GM12878 (cell line): ENCODE results near the gene CLSTN2. TPM values are rescaled to one million over a fixed set of nuclear protein-coding genes. Genes with fewer than 3 reads are reported as not detected.

Source experiments
- ATAC-seq: fragments of 200-7000 bp; cut with Tn5 transposase; 3 replicates; pipeline ENCODE4 v1.9.1; 2020; ENCODE audit warnings: mild to moderate bottlenecking, moderate library complexity
- BruUV-seq: library from RNA; stranded (reverse); fragments of 400-500 nt; replicated peaks from 2 replicates; lab custom pipeline; 2021; lab: Mats Ljungman, UMichigan
- CTCF ChIA-PET: fragments of 300-600 bp; sonication (Branson Sonifier 250); formaldehyde crosslinking; extraction: SDS; loops from one replicate; lab custom pipeline; 2021; ENCODE audit warnings: inconsistent platforms; lab: Yijun Ruan, JAX
- POLR2A ChIA-PET: fragments of 350-600 bp; formaldehyde crosslinking; extraction: SDS; loops from one replicate; lab custom pipeline; 2021; ENCODE audit warnings: inconsistent platforms; lab: Charles Lee
- RAD21 ChIA-PET: fragments of 300-600 bp; sonication (Branson Sonifier 250); formaldehyde crosslinking; loops from one replicate; lab custom pipeline; 2023; ENCODE audit warnings: antibody characterized with exemption; ENCODE audit not compliant: unreplicated experiment; lab: Charles Lee
- SMC1A ChIA-PET: fragments of 300-600 bp; sonication (Branson Sonifier 250); formaldehyde crosslinking; loops from one replicate; lab custom pipeline; 2023; ENCODE audit not compliant: unreplicated experiment, uncharacterized antibody; lab: Charles Lee
- DNase-seq: peaks from one replicate; pipeline ENCODE4 v3.0.0-alpha.2; 2011; ENCODE audit warnings: low read depth, low spot score
- FAIRE-seq: peaks from 3 replicates; lab custom pipeline; 2011; peaks lifted over from hg19 to GRCh38; lab: Jason Lieb, UNC
- H2AFZ ChIP-seq: 2 replicates; pipeline ENCODE4 v1.6.0; 2011; ENCODE audit warnings: low read depth, low read length, control low read depth; ENCODE audit not compliant: control insufficient read depth
- H3K27ac ChIP-seq: 2 replicates; pipeline ENCODE4 v1.5.1; 2011; ENCODE audit warnings: control low read depth; ENCODE audit not compliant: control insufficient read depth, insufficient read depth
- H3K27me3 ChIP-seq, 2 experiments: replicated peaks in 1 of 2; 2 replicates each; pipeline versions ENCODE4 v1.6.0 to v1.6.1; 2011; ENCODE audit warnings: low read length in 1 of 2; ENCODE audit not compliant: control insufficient read depth in 2 of 2, insufficient read depth in 2 of 2
- H3K36me3 ChIP-seq, 2 experiments: 2 replicates each; pipeline ENCODE4 v1.5.1; 2011; ENCODE audit warnings: low read length in 1 of 2; ENCODE audit not compliant: control insufficient read depth in 2 of 2, insufficient read depth in 2 of 2
- H3K4me1 ChIP-seq: 2 replicates; pipeline ENCODE4 v1.6.1; 2011; ENCODE audit warnings: mild to moderate bottlenecking, low read length, moderate library complexity, mixed read lengths; ENCODE audit not compliant: control insufficient read depth, insufficient read depth
- H3K4me2 ChIP-seq: 2 replicates; pipeline ENCODE4 v1.6.0; 2011; ENCODE audit warnings: control low read depth; ENCODE audit not compliant: control insufficient read depth, insufficient read depth
- H3K4me3 ChIP-seq: fragments of 200-600 bp; sonication (generic); 2 replicates; pipeline ENCODE4 v1.5.1; 2016
- H3K79me2 ChIP-seq: 2 replicates; pipeline ENCODE4 v1.6.0; 2011; ENCODE audit warnings: low read length; ENCODE audit not compliant: control insufficient read depth, insufficient read depth
- H3K9ac ChIP-seq: 2 replicates; pipeline ENCODE4 v1.8.0; 2011; ENCODE audit warnings: low read length, control low read depth, mixed read lengths; ENCODE audit not compliant: control insufficient read depth, insufficient read depth
- H3K9me3 ChIP-seq: replicated peaks from 3 replicates; pipeline ENCODE4 v1.5.1; 2011; ENCODE audit warnings: mild to moderate bottlenecking, low read length; ENCODE audit not compliant: control insufficient read depth, insufficient read depth
- H4K20me1 ChIP-seq: 2 replicates; pipeline ENCODE4 v1.6.0; 2011; ENCODE audit not compliant: control insufficient read depth, insufficient read depth
- ASH2L ChIP-seq: fragments of 300-600, 200-600 bp; sonication (generic); IDR thresholded peaks from 2 replicates; pipeline ENCODE4 v1.6.1; 2017; ENCODE audit warnings: low read depth, mild to moderate bottlenecking, borderline replicate concordance
- BMI1 ChIP-seq: fragments of 450-650 bp; IDR thresholded peaks from 2 replicates; pipeline ENCODE4 v1.6.1; 2016; ENCODE audit warnings: mild to moderate bottlenecking, moderate library complexity, borderline replicate concordance
- CEBPB ChIP-seq, 2 experiments: fragments of 150-350 bp in 1 of 2; IDR thresholded peaks; 2 replicates each; pipeline ENCODE4 v1.6.1; 2012 to 2014; ENCODE audit warnings: low read depth in 2 of 2, low read length in 2 of 2, borderline replicate concordance in 1 of 2, inconsistent platforms in 1 of 2
- CHD4 ChIP-seq: fragments of 200-600 bp; sonication (generic); IDR thresholded peaks from 2 replicates; pipeline ENCODE4 v1.6.1; 2016; ENCODE audit warnings: mild to moderate bottlenecking
- EED ChIP-seq: sonication (generic); IDR thresholded peaks from 2 replicates; pipeline ENCODE4 v1.6.1; 2016; ENCODE audit warnings: antibody characterized with exemption, low read depth
- KAT2A ChIP-seq: conservative IDR thresholded peaks from 2 replicates; pipeline ENCODE4 v1.6.1; 2011; ENCODE audit warnings: low read depth, low read length; ENCODE audit not compliant: control insufficient read depth
- NBN ChIP-seq: fragments of 450-650 bp; IDR thresholded peaks from 2 replicates; pipeline ENCODE4 v1.6.1; 2016
- POLR2A ChIP-seq: IDR thresholded peaks from 2 replicates; pipeline ENCODE4 v1.6.1; 2011; ENCODE audit warnings: low read depth, mild to moderate bottlenecking, low read length
- POLR2AphosphoS5 ChIP-seq: IDR thresholded peaks from 2 replicates; pipeline ENCODE4 v1.6.1; 2011; ENCODE audit warnings: mild to moderate bottlenecking, low read length, inconsistent platforms
- SRF ChIP-seq, 2 experiments: IDR thresholded peaks; 2 replicates each; pipeline ENCODE4 v1.6.1; 2011; ENCODE audit warnings: low read depth in 2 of 2, low read length in 2 of 2, mild to moderate bottlenecking in 1 of 2, moderate library complexity in 1 of 2
- WRNIP1 ChIP-seq: IDR thresholded peaks from 2 replicates; pipeline ENCODE4 v1.6.1; 2011; ENCODE audit warnings: low read depth, low read length, improper control_type of control experiment, borderline replicate concordance
- ZNF24 ChIP-seq: fragments of 450-650 bp; IDR thresholded peaks from 2 replicates; pipeline ENCODE4 v1.6.1; 2017; ENCODE audit warnings: antibody characterized with exemption, mild to moderate bottlenecking
- WGBS: methylation state at CpG from one replicate; pipeline ENCODE4 v1.1.6; 2016; ENCODE audit warnings: low lambda C conversion rate; ENCODE audit not compliant: insufficient replicate concordance, insufficient coverage; ENCODE audit errors: missing lambda C conversion rate; 5-methylcytosine and 5-hydroxymethylcytosine counted together
- in situ Hi-C: fragments of 300-500 bp; cut with MboI; formaldehyde crosslinking; loops from 9 replicates; pipeline ENCODE4 v1.14.3; 2018; ENCODE audit warnings: mixed read lengths
- intact Hi-C: fragments of 100-400 bp; cut with micrococcal nuclease; formaldehyde crosslinking; loops from one replicate; pipeline ENCODE4 v1.14.2; 2022; ENCODE audit not compliant: unreplicated experiment
- polyA plus RNA-seq, 11 experiments: library from polyadenylated mRNA; depleted of rRNA in 4 of 11; unstranded in 6 of 11; stranded (reverse) in 5 of 11; fragments of >200 nt; fragmentation: Nextera tagmentation in 4 of 11; fragmentation: Illumina TruSeq in 1 of 11; extraction: Ambion mirVana in 4 of 11; extraction: Trizol in 1 of 11; gene quantifications; 1 replicate in 1 of 11; 2 replicates in 10 of 11; pipeline versions ENCODE4 v1.2.1 to v1.2.3, GENCODE V29; 2011 to 2016; ENCODE audit warnings: inconsistent platforms in 2 of 11, missing spikeins in 2 of 11, low read depth in 1 of 11
- total RNA-seq, 4 experiments: library from RNA; depleted of rRNA in 3 of 4; stranded (reverse); fragments of >200 nt in 3 of 4; fragmentation: Illumina TruSeq in 1 of 4; extraction: Trizol in 1 of 4; gene quantifications; 2 replicates each; pipeline versions ENCODE4 v1.2.1 to v1.2.3, GENCODE V29; 2013 to 2021
- TF ChIP-seq, protein P1 (sequence below): fragments of 450-650 bp; IDR thresholded peaks from 2 replicates; pipeline ENCODE4 v1.6.1; 2017; ENCODE audit warnings: mild to moderate bottlenecking
- TF ChIP-seq, protein P2 (sequence below): IDR thresholded peaks from 2 replicates; pipeline ENCODE4 v1.6.1; 2011; ENCODE audit warnings: mild to moderate bottlenecking, low read depth, low read length, moderate library complexity; ENCODE audit not compliant: insufficient replicate concordance
- TF ChIP-seq, protein P3 (sequence below): IDR thresholded peaks from 2 replicates; pipeline ENCODE4 v1.6.1; 2012; ENCODE audit warnings: low read depth, low read length, improper control_type of control experiment

Gene CLSTN2
- total and polyA plus RNA-seq, 10 of the 15 experiments (the other 5 are each of a cell fraction or from before 2014, with no cell fraction given) = under 0.01 to 0.10 (median under 0.01) TPM; not detected in 5

DNA sequence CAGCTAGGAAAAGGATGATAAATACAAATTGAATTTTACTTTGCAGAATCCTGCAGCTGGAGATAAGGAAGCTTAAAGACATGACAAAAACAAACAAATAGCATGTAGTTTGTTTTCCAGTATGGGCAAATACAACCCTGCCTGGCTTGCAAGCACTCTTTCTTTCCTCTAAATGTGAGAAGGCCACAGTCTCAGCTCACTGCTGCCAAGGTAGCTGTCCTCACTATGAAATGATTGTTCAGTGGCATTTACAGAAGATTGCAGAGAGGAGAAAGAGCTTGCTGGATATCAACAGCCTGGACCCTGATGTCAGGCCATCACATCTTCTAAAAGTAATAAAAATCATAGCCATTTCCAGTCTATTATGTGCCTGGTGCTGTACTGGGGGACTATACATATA is 262.0 kb downstream of the CLSTN2 start (continued):
- TF ChIP-seq, protein P1, sequence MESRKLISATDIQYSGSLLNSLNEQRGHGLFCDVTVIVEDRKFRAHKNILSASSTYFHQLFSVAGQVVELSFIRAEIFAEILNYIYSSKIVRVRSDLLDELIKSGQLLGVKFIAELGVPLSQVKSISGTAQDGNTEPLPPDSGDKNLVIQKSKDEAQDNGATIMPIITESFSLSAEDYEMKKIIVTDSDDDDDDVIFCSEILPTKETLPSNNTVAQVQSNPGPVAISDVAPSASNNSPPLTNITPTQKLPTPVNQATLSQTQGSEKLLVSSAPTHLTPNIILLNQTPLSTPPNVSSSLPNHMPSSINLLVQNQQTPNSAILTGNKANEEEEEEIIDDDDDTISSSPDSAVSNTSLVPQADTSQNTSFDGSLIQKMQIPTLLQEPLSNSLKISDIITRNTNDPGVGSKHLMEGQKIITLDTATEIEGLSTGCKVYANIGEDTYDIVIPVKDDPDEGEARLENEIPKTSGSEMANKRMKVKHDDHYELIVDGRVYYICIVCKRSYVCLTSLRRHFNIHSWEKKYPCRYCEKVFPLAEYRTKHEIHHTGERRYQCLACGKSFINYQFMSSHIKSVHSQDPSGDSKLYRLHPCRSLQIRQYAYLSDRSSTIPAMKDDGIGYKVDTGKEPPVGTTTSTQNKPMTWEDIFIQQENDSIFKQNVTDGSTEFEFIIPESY = no peak
- TF ChIP-seq ASH2L = no peak
- TF ChIP-seq CHD4 = no peak

DNA sequence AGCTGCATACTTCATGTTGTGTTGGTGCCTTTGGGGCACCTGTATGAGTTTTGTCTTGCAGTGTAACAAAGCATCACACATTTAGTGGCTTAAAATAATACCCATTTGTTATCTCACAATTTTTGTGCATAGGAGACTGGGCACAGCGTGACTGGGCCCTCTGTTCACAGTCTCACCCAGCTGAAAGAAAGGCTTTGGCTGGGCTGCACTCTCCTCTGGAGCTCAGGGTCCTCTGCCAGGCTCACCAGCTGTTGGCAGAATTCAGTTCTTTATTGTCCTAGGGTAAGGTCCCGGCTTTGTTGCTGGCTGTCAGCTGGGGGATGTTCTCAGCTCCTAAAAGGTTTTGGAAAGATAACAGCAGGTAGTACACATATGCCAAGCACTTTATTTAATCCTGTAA is 263.3 kb downstream of the CLSTN2 start:
- SMC1A ChIA-PET = interaction anchor here (1.4 to 2.1 kb wide), 4 partner anchors 12 to 69 kb away, joined by 5 to 9 read pairs (median 6); no protein-coding TSS in a partner anchor
- Histone ChIP-seq H3K4me3 (no peak overlapping the region), H3K36me3 (no peaks in the 10 kb centered on the region), H3K79me2 (no peaks in the 10 kb centered on the region), H3K27ac (no peak overlapping the region), H4K20me1 (no peaks in the 10 kb centered on the region), H2AFZ (no peak overlapping the region), H3K4me2 (no peak overlapping the region), H3K4me1 (no peaks in the 10 kb centered on the region), H3K27me3 (no peaks in the 10 kb centered on the region), H3K9me3 (no peaks in the 10 kb centered on the region), H3K9ac (no peak overlapping the region)
- POLR2A ChIA-PET = no interaction called here
- RAD21 ChIA-PET = no interaction called here
- FAIRE-seq (no peak), DNase-seq (no peak), ATAC-seq (no peak)
- intact Hi-C loops (no loop called here), in situ Hi-C loops (no loop called here)
- CTCF ChIA-PET = interaction anchor here (5.2 kb wide), 1 partner anchor 69 kb away, joined by 26 read pairs; no protein-coding TSS in a partner anchor
- BruUV-seq = no TSS peak
- TF ChIP-seq EED = no peak
- TF ChIP-seq KAT2A = no peak
- no peak for TF ChIP-seq CEBPB (IDR thresholded peaks at IDR 0.05; ENCODE audit: borderline replicate concordance in 1 of 2, low read depth in 2 of 2, low read length in 2 of 2)
- no peak for TF ChIP-seq WRNIP1
- no peak for TF ChIP-seq POLR2AphosphoS5
- TF ChIP-seq, protein P2, sequence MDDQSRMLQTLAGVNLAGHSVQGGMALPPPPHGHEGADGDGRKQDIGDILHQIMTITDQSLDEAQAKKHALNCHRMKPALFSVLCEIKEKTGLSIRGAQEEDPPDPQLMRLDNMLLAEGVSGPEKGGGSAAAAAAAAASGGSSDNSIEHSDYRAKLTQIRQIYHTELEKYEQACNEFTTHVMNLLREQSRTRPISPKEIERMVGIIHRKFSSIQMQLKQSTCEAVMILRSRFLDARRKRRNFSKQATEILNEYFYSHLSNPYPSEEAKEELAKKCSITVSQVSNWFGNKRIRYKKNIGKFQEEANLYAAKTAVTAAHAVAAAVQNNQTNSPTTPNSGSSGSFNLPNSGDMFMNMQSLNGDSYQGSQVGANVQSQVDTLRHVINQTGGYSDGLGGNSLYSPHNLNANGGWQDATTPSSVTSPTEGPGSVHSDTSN = no peak
- TF ChIP-seq POLR2A = no peak
- TF ChIP-seq SRF (IDR thresholded peaks at IDR 0.05; ENCODE audit: low read depth in 2 of 2, low read length in 2 of 2) = no peak
- TF ChIP-seq, protein P3, sequence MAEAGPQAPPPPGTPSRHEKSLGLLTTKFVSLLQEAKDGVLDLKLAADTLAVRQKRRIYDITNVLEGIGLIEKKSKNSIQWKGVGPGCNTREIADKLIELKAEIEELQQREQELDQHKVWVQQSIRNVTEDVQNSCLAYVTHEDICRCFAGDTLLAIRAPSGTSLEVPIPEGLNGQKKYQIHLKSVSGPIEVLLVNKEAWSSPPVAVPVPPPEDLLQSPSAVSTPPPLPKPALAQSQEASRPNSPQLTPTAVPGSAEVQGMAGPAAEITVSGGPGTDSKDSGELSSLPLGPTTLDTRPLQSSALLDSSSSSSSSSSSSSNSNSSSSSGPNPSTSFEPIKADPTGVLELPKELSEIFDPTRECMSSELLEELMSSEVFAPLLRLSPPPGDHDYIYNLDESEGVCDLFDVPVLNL = no peak
- no peak for TF ChIP-seq NBN
- TF ChIP-seq BMI1 = no peak
- TF ChIP-seq ZNF24 = no peak
- no peak for TF ChIP-seq CHD4
- WGBS = 25% methylated on average over 2 of the region's 2 CpGs
